Measurements from ENCODE around the gene ZBTB20. TPM values are rescaled to one million over a fixed set of nuclear protein-coding genes. Genes with fewer than 3 reads are reported as not detected.
A peak's percentile ranks its signal among the peaks of the same experiment; 100 is the strongest.
"Not testable (repeated sequence)": the region's sequence is repeated elsewhere in the genome, so short reads cannot be mapped to it uniquely, and the experiment has no call there.

Gene ZBTB20
- total RNA-seq, 1 donor from 2014 or later, result 15.5 TPM

- Mint-ChIP-seq H3K4me3 (ENCODE audit: unreplicated experiment) (no peak overlapping the region), H3K9me3 (ENCODE audit: low read depth) (no peaks in the 10 kb centered on the region), H3K27ac (ENCODE audit: unreplicated experiment) (no peak overlapping the region), H3K27me3 (ENCODE audit: low read depth) (no peaks in the 10 kb centered on the region), H3K36me3 (ENCODE audit: low read depth) (no peaks in the 10 kb centered on the region), H3K4me1 (ENCODE audit: low read depth) (no peaks in the 10 kb centered on the region)
- peak; percentile 81 for TF ChIP-seq CTCF (IDR thresholded peaks at IDR 0.05)
- no peak for DNase-seq (ENCODE audit: low spot score)
Measured at GRCh38 chr3:114827495-114827894, 319.6 kb downstream of the ZBTB20 start.

- no peaks in the 10 kb centered on the region for H3K36me3 Mint-ChIP-seq (ENCODE audit: low read depth)
- no peak for TF ChIP-seq CTCF (IDR thresholded peaks at IDR 0.05)
- H3K27ac Mint-ChIP-seq (ENCODE audit: unreplicated experiment), result no peak overlapping the region
- no peaks in the 10 kb centered on the region for H3K27me3 Mint-ChIP-seq (ENCODE audit: low read depth)
- H3K9me3 Mint-ChIP-seq (ENCODE audit: low read depth), result no peaks in the 10 kb centered on the region
- no peak overlapping the region for H3K4me3 Mint-ChIP-seq (ENCODE audit: unreplicated experiment)
- no peaks in the 10 kb centered on the region for H3K4me1 Mint-ChIP-seq (ENCODE audit: low read depth)
- DNase-seq (ENCODE audit: low spot score), result no peak
Measured at GRCh38 chr3:114824014-114824413, 323.1 kb downstream of the ZBTB20 start.

- Mint-ChIP-seq H3K4me3 (ENCODE audit: unreplicated experiment) (no peak overlapping the region), H3K27ac (ENCODE audit: unreplicated experiment) (no peak overlapping the region), H3K36me3 (ENCODE audit: low read depth) (no peaks in the 10 kb centered on the region), H3K4me1 (ENCODE audit: low read depth) (no peaks in the 10 kb centered on the region), H3K27me3 (ENCODE audit: low read depth) (no peaks in the 10 kb centered on the region), H3K9me3 (ENCODE audit: low read depth) (no peaks in the 10 kb centered on the region)
- no peak for DNase-seq (ENCODE audit: low spot score)
- no peak for TF ChIP-seq CTCF (IDR thresholded peaks at IDR 0.05)
Measured at GRCh38 chr3:114823061-114823460, 324.0 kb downstream of the ZBTB20 start.

GRCh38 chr3:114816052-114816451 is 331.0 kb downstream of the ZBTB20 start:
- Mint-ChIP-seq H3K27me3 (ENCODE audit: low read depth) (no peaks in the 10 kb centered on the region), H3K4me1 (ENCODE audit: low read depth) (no peaks in the 10 kb centered on the region), H3K36me3 (ENCODE audit: low read depth) (peaks cover 2% of the 10 kb centered on the region), H3K27ac (ENCODE audit: unreplicated experiment) (no peak overlapping the region), H3K4me3 (ENCODE audit: unreplicated experiment) (no peak overlapping the region), H3K9me3 (ENCODE audit: low read depth) (peaks cover 2% of the 10 kb centered on the region)
- DNase-seq (ENCODE audit: low spot score), result no peak
- no peak for TF ChIP-seq CTCF (IDR thresholded peaks at IDR 0.05)

- H3K4me3 Mint-ChIP-seq (ENCODE audit: unreplicated experiment); H3K4me1 Mint-ChIP-seq (ENCODE audit: low read depth); H3K27me3 Mint-ChIP-seq (ENCODE audit: low read depth); H3K36me3 Mint-ChIP-seq (ENCODE audit: low read depth); H3K27ac Mint-ChIP-seq (ENCODE audit: unreplicated experiment): not testable (repeated sequence)
- H3K9me3 Mint-ChIP-seq (ENCODE audit: low read depth), result peaks cover 12% of the 10 kb centered on the region
- DNase-seq (ENCODE audit: low spot score), result peak; percentile 82
Measured at GRCh38 chr3:114812541-114813238, 334.4 kb downstream of the ZBTB20 start.
